GM23338 (cell line): Measurements from ENCODE around the gene INPP5A. TPM values are rescaled to one million over a fixed set of nuclear protein-coding genes. Genes with fewer than 3 reads are reported as not detected.

Experiments
- ATAC-seq: fragments of 200-7000 bp; cut with Tn5 transposase; 3 replicates; pipeline ENCODE4 v1.9.1; 2020
- DNase-seq: peaks from one replicate; pipeline ENCODE4 v3.0.0-alpha.2; 2015; ENCODE audit warnings: low spot score
- H2AFZ ChIP-seq: fragments of 200-600 bp; sonication (generic); 2 replicates; pipeline ENCODE4 v1.8.0; 2016; ENCODE audit warnings: antibody characterized with exemption, mild to moderate bottlenecking, moderate library complexity
- H3F3A ChIP-seq: fragments of 200-600 bp; sonication (generic); replicated peaks from 2 replicates; pipeline ENCODE4 v1.8.0; 2017; ENCODE audit warnings: antibody characterized with exemption, mixed run types, low read depth
- H3K27ac ChIP-seq: fragments of 200-600 bp; sonication (generic); 2 replicates; pipeline ENCODE4 v1.6.1; 2016; ENCODE audit warnings: low read depth
- H3K27me3 ChIP-seq: fragments of 200-600 bp; sonication (generic); 2 replicates; pipeline ENCODE4 v1.8.0; 2016; ENCODE audit warnings: mild to moderate bottlenecking, mixed run types, moderate library complexity; ENCODE audit not compliant: insufficient read depth
- H3K36me3 ChIP-seq: fragments of 200-600 bp; sonication (generic); 2 replicates; pipeline ENCODE4 v1.8.0; 2016; ENCODE audit warnings: mild to moderate bottlenecking; ENCODE audit not compliant: insufficient read depth
- H3K4me1 ChIP-seq: fragments of 200-600 bp; sonication (generic); 2 replicates; pipeline ENCODE4 v1.8.0; 2016; ENCODE audit warnings: mild to moderate bottlenecking, moderate library complexity; ENCODE audit not compliant: insufficient read depth
- H3K4me2 ChIP-seq: fragments of 200-600 bp; sonication (generic); 2 replicates; pipeline ENCODE4 v1.7.1; 2017; ENCODE audit warnings: mixed run types
- H3K4me3 ChIP-seq: fragments of 200-600 bp; sonication (generic); 2 replicates; pipeline ENCODE4 v1.6.1; 2016; ENCODE audit warnings: mixed run types
- H3K79me2 ChIP-seq: fragments of 200-600 bp; sonication (generic); replicated peaks from 2 replicates; pipeline ENCODE4 v1.8.0; 2017; ENCODE audit warnings: mild to moderate bottlenecking; ENCODE audit not compliant: insufficient read depth
- H3K9me2 ChIP-seq: fragments of 200-600 bp; sonication (generic); 2 replicates; pipeline ENCODE4 v1.8.0; 2017; ENCODE audit not compliant: insufficient read depth
- H4K20me1 ChIP-seq: fragments of 200-600 bp; sonication (generic); replicated peaks from 2 replicates; pipeline ENCODE4 v1.8.0; 2017; ENCODE audit warnings: mild to moderate bottlenecking; ENCODE audit not compliant: insufficient read depth
- H3K27ac Mint-ChIP-seq: 2 replicates; pipeline ENCODE4 v1.8.0; 2020; ENCODE audit warnings: inconsistent platforms, mild to moderate bottlenecking, moderate library complexity, mixed read lengths
- H3K27me3 Mint-ChIP-seq: 3 replicates; pipeline ENCODE4 v1.8.0; 2022; ENCODE audit warnings: low read depth, mild to moderate bottlenecking, moderate library complexity, mixed read lengths, inconsistent platforms; ENCODE audit not compliant: insufficient read depth, poor library complexity
- H3K36me3 Mint-ChIP-seq: 3 replicates; pipeline ENCODE4 v1.8.0; 2021; ENCODE audit warnings: low read depth, mild to moderate bottlenecking, inconsistent platforms, moderate library complexity, mixed read lengths
- H3K4me1 Mint-ChIP-seq: 3 replicates; pipeline ENCODE4 v1.8.0; 2020; ENCODE audit warnings: mild to moderate bottlenecking, inconsistent platforms, mixed read lengths
- H3K4me3 Mint-ChIP-seq: 3 replicates; pipeline ENCODE4 v1.8.0; 2021; ENCODE audit warnings: moderate library complexity, mild to moderate bottlenecking, inconsistent platforms, mixed read lengths
- H3K9me3 Mint-ChIP-seq: 3 replicates; pipeline ENCODE4 v1.8.0; 2020; ENCODE audit warnings: moderate library complexity, mild to moderate bottlenecking, inconsistent platforms, mixed read lengths
- POLR2AphosphoS5 ChIP-seq: IDR thresholded peaks from 2 replicates; pipeline ENCODE4 v1.6.1; 2016; ENCODE audit warnings: antibody characterized with exemption, low read depth
- ZNF331 ChIP-seq: fragments of 250-450 bp; sonication (Bioruptor Pico); IDR thresholded peaks from 2 replicates; pipeline ENCODE4 v1.5.0; 2020; ENCODE audit warnings: low read depth, mild to moderate bottlenecking, moderate library complexity
- polyA plus RNA-seq: library from polyadenylated mRNA; unstranded; fragments of >200 nt; fragmentation: Nextera tagmentation; extraction: Ambion mirVana; gene quantifications from 2 replicates; pipeline ENCODE4 v1.2.1, GENCODE V29; 2016
- total RNA-seq: library from RNA; depleted of rRNA; stranded (reverse); fragments of >200 nt; shearing (Covaris generic); gene quantifications from 2 replicates; pipeline ENCODE4 v1.2.3, GENCODE V29; 2014
- TF ChIP-seq, protein P1 (sequence below), 2 experiments: fragments of 200-600 bp in 1 of 2; sonication (generic) in 1 of 2; conservative IDR thresholded peaks; 2 replicates each; pipeline versions ENCODE4 v1.5.1 to v1.6.1; 2016 to 2017; ENCODE audit warnings: antibody characterized with exemption in 2 of 2, low read depth in 2 of 2, mild to moderate bottlenecking in 2 of 2, moderate library complexity in 1 of 2
- TF ChIP-seq, protein P2 (sequence below): fragments of 250-450 bp; sonication (Bioruptor Pico); IDR thresholded peaks from 2 replicates; pipeline ENCODE4 v1.5.0; 2020; ENCODE audit warnings: mild to moderate bottlenecking, moderate library complexity

INPP5A gene
- total and polyA plus RNA-seq, 2 experiments from 2014 or later: 5.9 to 40.6 TPM

DNA sequence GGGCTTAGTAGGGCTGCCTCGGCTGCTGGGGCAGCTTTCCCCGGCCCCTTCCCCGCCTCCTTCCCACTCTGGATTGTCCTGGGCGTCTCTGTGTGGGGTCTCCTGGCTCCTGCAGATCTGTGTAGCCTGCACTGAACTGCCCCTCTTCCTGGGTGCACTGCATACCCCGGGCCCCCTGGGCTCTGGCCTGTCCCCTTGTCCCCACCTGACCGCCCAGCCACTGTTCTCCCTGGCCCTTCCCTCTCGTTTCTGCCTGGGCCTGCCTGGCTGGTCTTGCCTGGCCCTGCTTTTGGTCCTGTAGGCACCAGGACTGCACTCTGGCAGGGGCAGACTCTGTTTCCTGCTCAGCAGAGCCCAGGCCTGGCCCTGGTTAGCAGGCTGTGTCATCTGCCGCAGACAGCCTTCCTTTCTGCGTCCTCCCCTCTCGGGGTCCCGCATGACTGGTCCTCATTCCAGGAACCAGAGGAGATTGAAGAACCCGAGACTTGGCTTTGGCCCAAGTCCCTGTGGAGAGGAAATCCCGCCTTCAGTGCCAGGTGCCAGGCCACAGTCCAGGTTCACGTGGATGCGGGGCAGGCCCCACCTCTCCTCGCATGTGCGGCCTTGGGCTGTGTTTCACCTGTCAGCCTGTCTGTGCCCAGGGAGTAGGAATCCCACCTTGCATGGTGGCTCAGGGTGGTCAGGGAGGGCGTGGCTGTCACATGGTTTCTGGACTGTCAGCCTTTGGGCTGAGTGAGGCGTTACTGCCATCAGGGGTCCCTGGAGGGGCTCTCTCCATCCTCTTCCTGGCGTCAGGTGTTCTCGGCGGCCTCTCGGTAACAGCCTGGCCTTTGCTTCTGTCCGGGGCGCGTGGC lies 9.2 kb downstream of the INPP5A start:
- ATAC-seq (no peak), DNase-seq (no peak)
- peaks cover 3% of the 10 kb centered on the region for H4K20me1 ChIP-seq
- H2AFZ ChIP-seq: no peak overlapping the region
- no peaks in the 10 kb centered on the region for H3K27me3 ChIP-seq
- Mint-ChIP-seq H3K4me1 (peaks cover 22% of the 10 kb centered on the region), H3K27ac (no peak overlapping the region), H3K9me3 (no peaks in the 10 kb centered on the region), H3K4me3 (no peak overlapping the region), H3K27me3 (peaks cover 10% of the 10 kb centered on the region), H3K36me3 (no peaks in the 10 kb centered on the region)
- TF ChIP-seq, protein P1, sequence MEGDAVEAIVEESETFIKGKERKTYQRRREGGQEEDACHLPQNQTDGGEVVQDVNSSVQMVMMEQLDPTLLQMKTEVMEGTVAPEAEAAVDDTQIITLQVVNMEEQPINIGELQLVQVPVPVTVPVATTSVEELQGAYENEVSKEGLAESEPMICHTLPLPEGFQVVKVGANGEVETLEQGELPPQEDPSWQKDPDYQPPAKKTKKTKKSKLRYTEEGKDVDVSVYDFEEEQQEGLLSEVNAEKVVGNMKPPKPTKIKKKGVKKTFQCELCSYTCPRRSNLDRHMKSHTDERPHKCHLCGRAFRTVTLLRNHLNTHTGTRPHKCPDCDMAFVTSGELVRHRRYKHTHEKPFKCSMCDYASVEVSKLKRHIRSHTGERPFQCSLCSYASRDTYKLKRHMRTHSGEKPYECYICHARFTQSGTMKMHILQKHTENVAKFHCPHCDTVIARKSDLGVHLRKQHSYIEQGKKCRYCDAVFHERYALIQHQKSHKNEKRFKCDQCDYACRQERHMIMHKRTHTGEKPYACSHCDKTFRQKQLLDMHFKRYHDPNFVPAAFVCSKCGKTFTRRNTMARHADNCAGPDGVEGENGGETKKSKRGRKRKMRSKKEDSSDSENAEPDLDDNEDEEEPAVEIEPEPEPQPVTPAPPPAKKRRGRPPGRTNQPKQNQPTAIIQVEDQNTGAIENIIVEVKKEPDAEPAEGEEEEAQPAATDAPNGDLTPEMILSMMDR (conservative IDR thresholded peaks at IDR 0.05; ENCODE audit: low read depth in 2 of 2): no peak
- TF ChIP-seq ZNF331 (CRISPR knock-in tag): no peak
- TF ChIP-seq, protein P2, sequence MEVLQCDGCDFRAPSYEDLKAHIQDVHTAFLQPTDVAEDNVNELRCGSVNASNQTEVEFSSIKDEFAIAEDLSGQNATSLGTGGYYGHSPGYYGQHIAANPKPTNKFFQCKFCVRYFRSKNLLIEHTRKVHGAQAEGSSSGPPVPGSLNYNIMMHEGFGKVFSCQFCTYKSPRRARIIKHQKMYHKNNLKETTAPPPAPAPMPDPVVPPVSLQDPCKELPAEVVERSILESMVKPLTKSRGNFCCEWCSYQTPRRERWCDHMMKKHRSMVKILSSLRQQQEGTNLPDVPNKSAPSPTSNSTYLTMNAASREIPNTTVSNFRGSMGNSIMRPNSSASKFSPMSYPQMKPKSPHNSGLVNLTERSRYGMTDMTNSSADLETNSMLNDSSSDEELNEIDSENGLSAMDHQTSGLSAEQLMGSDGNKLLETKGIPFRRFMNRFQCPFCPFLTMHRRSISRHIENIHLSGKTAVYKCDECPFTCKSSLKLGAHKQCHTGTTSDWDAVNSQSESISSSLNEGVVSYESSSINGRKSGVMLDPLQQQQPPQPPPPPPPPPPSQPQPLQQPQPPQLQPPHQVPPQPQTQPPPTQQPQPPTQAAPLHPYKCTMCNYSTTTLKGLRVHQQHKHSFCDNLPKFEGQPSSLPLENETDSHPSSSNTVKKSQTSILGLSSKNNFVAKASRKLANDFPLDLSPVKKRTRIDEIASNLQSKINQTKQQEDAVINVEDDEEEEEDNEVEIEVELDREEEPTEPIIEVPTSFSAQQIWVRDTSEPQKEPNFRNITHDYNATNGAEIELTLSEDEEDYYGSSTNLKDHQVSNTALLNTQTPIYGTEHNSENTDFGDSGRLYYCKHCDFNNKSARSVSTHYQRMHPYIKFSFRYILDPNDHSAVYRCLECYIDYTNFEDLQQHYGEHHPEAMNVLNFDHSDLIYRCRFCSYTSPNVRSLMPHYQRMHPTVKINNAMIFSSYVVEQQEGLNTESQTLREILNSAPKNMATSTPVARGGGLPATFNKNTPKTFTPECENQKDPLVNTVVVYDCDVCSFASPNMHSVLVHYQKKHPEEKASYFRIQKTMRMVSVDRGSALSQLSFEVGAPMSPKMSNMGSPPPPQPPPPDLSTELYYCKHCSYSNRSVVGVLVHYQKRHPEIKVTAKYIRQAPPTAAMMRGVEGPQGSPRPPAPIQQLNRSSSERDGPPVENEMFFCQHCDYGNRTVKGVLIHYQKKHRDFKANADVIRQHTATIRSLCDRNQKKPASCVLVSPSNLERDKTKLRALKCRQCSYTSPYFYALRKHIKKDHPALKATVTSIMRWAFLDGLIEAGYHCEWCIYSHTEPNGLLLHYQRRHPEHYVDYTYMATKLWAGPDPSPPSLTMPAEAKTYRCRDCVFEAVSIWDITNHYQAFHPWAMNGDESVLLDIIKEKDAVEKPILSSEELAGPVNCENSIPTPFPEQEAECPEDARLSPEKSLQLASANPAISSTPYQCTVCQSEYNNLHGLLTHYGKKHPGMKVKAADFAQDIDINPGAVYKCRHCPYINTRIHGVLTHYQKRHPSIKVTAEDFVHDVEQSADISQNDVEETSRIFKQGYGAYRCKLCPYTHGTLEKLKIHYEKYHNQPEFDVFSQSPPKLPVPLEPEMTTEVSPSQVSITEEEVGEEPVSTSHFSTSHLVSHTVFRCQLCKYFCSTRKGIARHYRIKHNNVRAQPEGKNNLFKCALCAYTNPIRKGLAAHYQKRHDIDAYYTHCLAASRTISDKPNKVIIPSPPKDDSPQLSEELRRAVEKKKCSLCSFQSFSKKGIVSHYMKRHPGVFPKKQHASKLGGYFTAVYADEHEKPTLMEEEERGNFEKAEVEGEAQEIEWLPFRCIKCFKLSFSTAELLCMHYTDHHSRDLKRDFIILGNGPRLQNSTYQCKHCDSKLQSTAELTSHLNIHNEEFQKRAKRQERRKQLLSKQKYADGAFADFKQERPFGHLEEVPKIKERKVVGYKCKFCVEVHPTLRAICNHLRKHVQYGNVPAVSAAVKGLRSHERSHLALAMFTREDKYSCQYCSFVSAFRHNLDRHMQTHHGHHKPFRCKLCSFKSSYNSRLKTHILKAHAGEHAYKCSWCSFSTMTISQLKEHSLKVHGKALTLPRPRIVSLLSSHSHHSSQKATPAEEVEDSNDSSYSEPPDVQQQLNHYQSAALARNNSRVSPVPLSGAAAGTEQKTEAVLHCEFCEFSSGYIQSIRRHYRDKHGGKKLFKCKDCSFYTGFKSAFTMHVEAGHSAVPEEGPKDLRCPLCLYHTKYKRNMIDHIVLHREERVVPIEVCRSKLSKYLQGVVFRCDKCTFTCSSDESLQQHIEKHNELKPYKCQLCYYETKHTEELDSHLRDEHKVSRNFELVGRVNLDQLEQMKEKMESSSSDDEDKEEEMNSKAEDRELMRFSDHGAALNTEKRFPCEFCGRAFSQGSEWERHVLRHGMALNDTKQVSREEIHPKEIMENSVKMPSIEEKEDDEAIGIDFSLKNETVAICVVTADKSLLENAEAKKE (CRISPR knock-in tag): no peak
- no peak for TF ChIP-seq POLR2AphosphoS5
- 0 out of 2 replicates have a peak, but pooled peaks cover under 1% of the 10 kb centered on the region for H3K4me1 ChIP-seq
- H3K79me2 ChIP-seq: peaks cover 74% of the 10 kb centered on the region
- H3K36me3 ChIP-seq: no peaks in the 10 kb centered on the region
- H3K27ac ChIP-seq: no peak overlapping the region
- H3F3A ChIP-seq: no peaks in the 10 kb centered on the region
- H3K4me2 ChIP-seq: no peak overlapping the region
- no peaks in the 10 kb centered on the region for H3K9me2 ChIP-seq
- no peak overlapping the region for H3K4me3 ChIP-seq
